HepG2 (cell line): ENCODE results near the gene CSNK1D. TPM values are rescaled to one million over a fixed set of nuclear protein-coding genes. Genes with fewer than 3 reads are reported as not detected.
A peak's percentile ranks its signal among the peaks of the same experiment; 100 is the strongest.

Experiments used
- ARNTL ChIP-seq: sonication (generic); formaldehyde crosslinking; IDR thresholded peaks from 2 replicates; pipeline ENCODE4 v1.4.0; 2020; ENCODE audit warnings: mild to moderate bottlenecking, missing genetic modification reagents
- E2F2 ChIP-seq: sonication (generic); formaldehyde crosslinking; IDR thresholded peaks from 2 replicates; pipeline ENCODE4 v1.4.0; 2020; ENCODE audit warnings: missing genetic modification reagents, borderline replicate concordance
- EED ChIP-seq: sonication (generic); formaldehyde crosslinking; IDR thresholded peaks from 2 replicates; pipeline ENCODE4 v1.5.0; 2020; ENCODE audit warnings: mild to moderate bottlenecking, missing genetic modification reagents
- ELF4 ChIP-seq: sonication (generic); formaldehyde crosslinking; IDR thresholded peaks from 2 replicates; pipeline ENCODE4 v1.5.0; 2020; ENCODE audit warnings: missing genetic modification reagents, mild to moderate bottlenecking, moderate library complexity, borderline replicate concordance
- FOSL1 ChIP-seq: sonication (generic); formaldehyde crosslinking; IDR thresholded peaks from 2 replicates; pipeline ENCODE4 v1.9.0; 2021; ENCODE audit warnings: missing genetic modification reagents, borderline replicate concordance
- FOXM1 ChIP-seq: sonication (generic); formaldehyde crosslinking; IDR thresholded peaks from 2 replicates; pipeline ENCODE4 v1.5.0; 2020; ENCODE audit warnings: missing genetic modification reagents
- HOXA5 ChIP-seq: sonication (generic); formaldehyde crosslinking; IDR thresholded peaks from 2 replicates; pipeline ENCODE4 v1.4.0; 2020; ENCODE audit warnings: missing genetic modification reagents
- HOXA9 ChIP-seq: sonication (generic); formaldehyde crosslinking; IDR thresholded peaks from 2 replicates; pipeline ENCODE4 v1.8.1; 2022; ENCODE audit warnings: missing genetic modification reagents, mild to moderate bottlenecking, moderate library complexity, borderline replicate concordance
- KLF15 ChIP-seq: sonication (generic); formaldehyde crosslinking; IDR thresholded peaks from 2 replicates; pipeline ENCODE4 v1.8.1; 2023; ENCODE audit warnings: borderline replicate concordance, mild to moderate bottlenecking, inconsistent platforms, missing genetic modification reagents, mixed read lengths
- KLF6 ChIP-seq: IDR thresholded peaks from 2 replicates; pipeline ENCODE4 v1.8.0; 2016; ENCODE audit warnings: missing biosample characterization, missing genetic modification reagents
- MEIS2 ChIP-seq: sonication (generic); formaldehyde crosslinking; IDR thresholded peaks from 2 replicates; pipeline ENCODE4 v1.9.0; 2021; ENCODE audit warnings: mild to moderate bottlenecking, missing genetic modification reagents
- NFRKB ChIP-seq: fragments of 450-650 bp; IDR thresholded peaks from 2 replicates; pipeline ENCODE4 v1.6.1; 2017
- PAF1 ChIP-seq: IDR thresholded peaks from 2 replicates; pipeline ENCODE4 v1.6.1; 2016; ENCODE audit warnings: missing genetic modification reagents, missing compliant biosample characterization
- RORA ChIP-seq: sonication (generic); formaldehyde crosslinking; IDR thresholded peaks from 2 replicates; pipeline ENCODE4 v1.5.0; 2020; ENCODE audit warnings: mild to moderate bottlenecking, missing genetic modification reagents, moderate library complexity
- SOX6 ChIP-seq, 2 experiments: fragments of 450-650 bp in 1 of 2; sonication (generic) in 1 of 2; formaldehyde crosslinking in 1 of 2; IDR thresholded peaks; 2 replicates each; pipeline versions ENCODE4 v1.4.0 to v1.6.1; 2017 to 2020; ENCODE audit warnings: antibody characterized with exemption in 1 of 2, mild to moderate bottlenecking in 1 of 2, missing genetic modification reagents in 1 of 2
- SP1 ChIP-seq, 2 experiments: fragments of 450-650 bp in 1 of 2; sonication (generic) in 1 of 2; formaldehyde crosslinking in 1 of 2; IDR thresholded peaks; 2 replicates each; pipeline versions ENCODE4 v1.4.0 to v1.6.1; 2016 to 2020; ENCODE audit warnings: missing genetic modification reagents in 1 of 2
- SP2 ChIP-seq: sonication (generic); formaldehyde crosslinking; IDR thresholded peaks from 2 replicates; pipeline ENCODE4 v1.5.1; 2020; ENCODE audit warnings: mild to moderate bottlenecking, missing genetic modification reagents
- TFE3 ChIP-seq: IDR thresholded peaks from 2 replicates; pipeline ENCODE4 v1.6.1; 2016
- TOPORS ChIP-seq: sonication (generic); formaldehyde crosslinking; IDR thresholded peaks from 2 replicates; pipeline ENCODE4 v1.8.0; 2023; ENCODE audit warnings: mild to moderate bottlenecking, missing genetic modification reagents
- ZKSCAN1 ChIP-seq: fragments of 150-350 bp; IDR thresholded peaks from 2 replicates; pipeline ENCODE4 v1.6.1; 2014; ENCODE audit warnings: low read length
- ZNF317 ChIP-seq: sonication (generic); formaldehyde crosslinking; IDR thresholded peaks from 2 replicates; pipeline ENCODE4 v1.5.0; 2020; ENCODE audit warnings: mild to moderate bottlenecking, missing genetic modification reagents
- ZNF34 ChIP-seq: sonication (generic); formaldehyde crosslinking; IDR thresholded peaks from 2 replicates; pipeline ENCODE4 v1.4.0; 2020; ENCODE audit warnings: mild to moderate bottlenecking, missing genetic modification reagents, borderline replicate concordance
- ZNF367 ChIP-seq: sonication (generic); formaldehyde crosslinking; IDR thresholded peaks from 2 replicates; pipeline ENCODE4 v1.4.0; 2020; ENCODE audit warnings: missing genetic modification reagents, borderline replicate concordance
- ZNF383 ChIP-seq: sonication (generic); formaldehyde crosslinking; IDR thresholded peaks from 2 replicates; pipeline ENCODE4 v1.4.0; 2020; ENCODE audit warnings: missing genetic modification reagents, mild to moderate bottlenecking, borderline replicate concordance
- ZNF746 ChIP-seq: sonication (generic); formaldehyde crosslinking; IDR thresholded peaks from 2 replicates; pipeline ENCODE4 v1.8.0; 2022; ENCODE audit warnings: mild to moderate bottlenecking, missing genetic modification reagents
- ZSCAN25 ChIP-seq: sonication (generic); formaldehyde crosslinking; IDR thresholded peaks from 2 replicates; pipeline ENCODE4 v1.8.0; 2022; ENCODE audit warnings: mild to moderate bottlenecking, missing genetic modification reagents
- polyA plus RNA-seq, 8 experiments: library from polyadenylated mRNA; depleted of rRNA in 3 of 8; stranded (reverse) in 7 of 8; unstranded in 1 of 8; fragments of >200 nt; fragmentation: Illumina TruSeq in 4 of 8; extraction: Trizol in 4 of 8; gene quantifications; 2 replicates each; pipeline versions ENCODE4 v1.2.1 to v1.2.3, GENCODE V29; 2011 to 2016; ENCODE audit warnings: low read depth in 4 of 8, missing spikeins in 1 of 8, mixed read lengths in 1 of 8; ENCODE audit not compliant: insufficient read depth in 1 of 8
- total RNA-seq, 5 experiments: library from RNA; depleted of rRNA; stranded (reverse); fragments of >200 nt; fragmentation: Illumina TruSeq; extraction: Trizol; gene quantifications; 2 replicates each; pipeline ENCODE4 v1.2.3, GENCODE V29; 2016; ENCODE audit warnings: low read depth in 1 of 5

Gene CSNK1D
- total and polyA plus RNA-seq, 2 of the 13 experiments (the other 11 are each of a cell fraction or from before 2014, with no cell fraction given), result 31.5 to 128 TPM

- TF ChIP-seq PAF1 (CRISPR knock-in tag) (no peak), NFRKB (no peak), FOXM1 (CRISPR knock-in tag) (no peak), TFE3 (CRISPR knock-in tag) (peak; percentile 100), ZSCAN25 (CRISPR knock-in tag) (peak; percentile 99), EED (no peak; the same call in 1 of the 2 replicates), ZNF34 (CRISPR knock-in tag) (no peak), ZNF317 (CRISPR knock-in tag) (peak; percentile 67; the same call in 1 of the 2 replicates), FOSL1 (no peak), ZKSCAN1 (no peak), RORA (no peak), E2F2 (CRISPR knock-in tag) (no peak), HOXA9 (CRISPR knock-in tag) (peak; percentile 84; the same call in 1 of the 2 replicates), TOPORS (CRISPR knock-in tag) (no peak), ARNTL (peak; percentile 100), ZNF383 (CRISPR knock-in tag) (no peak), KLF15 (CRISPR knock-in tag) (no peak), ELF4 (CRISPR knock-in tag) (no peak), SOX6 (IDR thresholded peaks at IDR 0.05) (no peak), SOX6 (CRISPR knock-in tag; IDR thresholded peaks at IDR 0.05) (peak; percentile 98), KLF6 (CRISPR knock-in tag) (peak; percentile 94), SP1 (IDR thresholded peaks at IDR 0.05) (no peak), SP1 (CRISPR knock-in tag; IDR thresholded peaks at IDR 0.05) (peak; percentile 33; the same call in 1 of the 2 replicates), ZNF367 (no peak), MEIS2 (CRISPR knock-in tag) (no peak; the same call in 1 of the 2 replicates), HOXA5 (CRISPR knock-in tag) (no peak; the same call in 1 of the 2 replicates), ZNF746 (peak; percentile 99), SP2 (CRISPR knock-in tag) (no peak)
These were observed 14.6 kb upstream of the CSNK1D start (continued) for GRCh38 chr17:82287868-82288801.
